Sigmoid colon (tissue), 4 donors: ENCODE results near the gene OR10G3.
"Not testable (repeated sequence)": the region's sequence is repeated elsewhere in the genome, so short reads cannot be mapped to it uniquely, and the experiment has no call there.

Source experiments
- CTCF ChIP-seq, 4 experiments: fragments of 450-650 bp in 3 of 4; fragments of 200-600 bp in 1 of 4; IDR thresholded peaks; one replicate each; pipeline ENCODE4 v1.5.1; 2016 to 2019; ENCODE audit warnings: antibody characterized with exemption in 4 of 4, mild to moderate bottlenecking in 3 of 4, moderate library complexity in 2 of 4
- EP300 ChIP-seq, 4 donors: sonication (generic); formaldehyde crosslinking; IDR thresholded peaks; one replicate each; pipeline ENCODE4 v1.6.1; 2017; ENCODE audit warnings: antibody characterized with exemption in 4 of 4
- POLR2A ChIP-seq, 2 donors: fragments of 450-650 bp; IDR thresholded peaks; one replicate each; pipeline ENCODE4 v1.6.1; 2016; ENCODE audit warnings: antibody characterized with exemption in 2 of 2, mild to moderate bottlenecking in 2 of 2, moderate library complexity in 2 of 2

- TF ChIP-seq POLR2A, CTCF, EP300 (IDR thresholded peaks at IDR 0.05): not testable (repeated sequence)
Measured at GRCh38 chr14:21544588-21544987, 35.3 kb downstream of the OR10G3 start.
